Adrenal gland (tissue), 12 donors: ENCODE results near the gene RPEL1. TPM values are rescaled to one million over a fixed set of nuclear protein-coding genes. Genes with fewer than 3 reads are reported as not detected.

Experiments used
- DNase-seq, 7 donors: peaks; one replicate each; pipeline ENCODE4 v3.0.0-alpha.2; 2019 to 2020
- H3K27ac ChIP-seq, 5 donors: fragments of 200-600 bp; sonication (generic) in 4 of 5; 1 replicate in 3 of 5; 2 replicates in 2 of 5; pipeline versions ENCODE4 v1.5.1 to v1.8.0; 2016 to 2020; ENCODE audit warnings: mild to moderate bottlenecking in 1 of 5
- H3K27me3 ChIP-seq: fragments of 200-600 bp; 2 replicates; pipeline ENCODE4 v1.8.0; 2021
- H3K36me3 ChIP-seq, 2 donors: fragments of 200-600 bp; replicated peaks in 1 of 2; 1 replicate in 1 of 2; 2 replicates in 1 of 2; pipeline versions ENCODE4 v1.5.1 to v1.8.0; 2018 to 2022
- H3K4me1 ChIP-seq, 2 donors: fragments of 200-600 bp; replicated peaks in 1 of 2; 1 replicate in 1 of 2; 2 replicates in 1 of 2; pipeline versions ENCODE4 v1.5.1 to v1.8.0; 2018 to 2021
- H3K4me3 ChIP-seq, 4 donors: fragments of 200-600 bp; sonication (generic) in 3 of 4; one replicate each; pipeline ENCODE4 v1.5.1; 2016 to 2018
- H3K9me3 ChIP-seq, 3 donors: fragments of 200-600 bp; sonication (generic) in 1 of 3; replicated peaks in 1 of 3; 1 replicate in 2 of 3; 2 replicates in 1 of 3; pipeline versions ENCODE4 v1.5.1 to v1.8.0; 2016 to 2021
- CTCF ChIP-seq, 6 experiments: fragments of 450-650 bp in 4 of 6; fragments of 200-600 bp in 2 of 6; sonication (generic) in 1 of 6; IDR thresholded peaks; 1 replicate in 5 of 6; 2 replicates in 1 of 6; pipeline versions ENCODE4 v1.5.1 to v1.8.0; 2016 to 2021; ENCODE audit warnings: antibody characterized with exemption in 6 of 6, mild to moderate bottlenecking in 2 of 6, moderate library complexity in 1 of 6
- POLR2A ChIP-seq, 2 donors: fragments of 450-650 bp; IDR thresholded peaks; one replicate each; pipeline ENCODE4 v1.6.1; 2017; ENCODE audit warnings: antibody characterized with exemption in 2 of 2, mild to moderate bottlenecking in 2 of 2, moderate library complexity in 1 of 2
- WGBS, 4 donors: extraction: QIAGEN DNeasy Blood & Tissue Kit in 2 of 4; methylation state at CpG; one replicate each; pipeline versions ENCODE4 v1.1.5 to v1.1.7; 2013 to 2017; 5-methylcytosine and 5-hydroxymethylcytosine counted together
- intact Hi-C, 2 donors: fragments of 100-400 bp; cut with DNase I; formaldehyde crosslinking; loops; one replicate each; pipeline versions ENCODE4 v1.14.1 to v1.15.0; 2022 to 2023
- polyA plus RNA-seq, 3 donors: library from polyadenylated mRNA; stranded (reverse); fragments of 200-250 nt in 2 of 3; fragments of 350-450 nt in 1 of 3; fragmentation: Illumina TruSeq in 1 of 3; extraction: RNeasy Lipid Tissue Mini Kit (QIAGEN cat#74804) in 1 of 3; gene quantifications; one replicate each; pipeline ENCODE4 v1.2.3, GENCODE V29; 2013 to 2014
- total RNA-seq, 9 donors: library from RNA; depleted of rRNA in 4 of 9; stranded (reverse); fragments of >200 nt in 4 of 9; fragments of 120-200 nt in 1 of 9; fragmentation: NEBNext Ultra II Directional in 1 of 9; extraction: Animal tissue kit (Norgen Biotek cat#: 25700) in 1 of 9; gene quantifications; one replicate each; pipeline versions ENCODE4 v1.1.0 to v1.2.4, GENCODE V29; 2013 to 2023
- donor health status: healthy with polysubstance abuse.
- donor health status: Bipolar disorder and iron deficiency.
- donor health status: DM: yes; HTN: yes; CAD: no.
- donor health status: DM: no; HTN: no; CAD: no.
- donor health status: DM: no; HTN: no; CAD: no.
- donor health status: DM: yes; HTN: yes; CAD: no.

RPEL1 gene
- total and polyA plus RNA-seq, 12 donors, result 0.09 to 0.11 TPM; not detected in 10

GRCh38 chr10:103238506-103239252 is 7.0 kb upstream of the RPEL1 start:
- H3K4me3 ChIP-seq, result no peak overlapping the region
- H3K27ac ChIP-seq, result no peak overlapping the region
- intact Hi-C loops, result no loop called here
- peak in 6 of 7 donors; percentile 15 to 64 (median 42) for DNase-seq
- H3K4me1 ChIP-seq, result peaks cover 5 to 9% of the 10 kb centered on the region in 2 donors
- 68 to 82% (median 72%) methylated on average over 11 of the region's 11 CpGs for WGBS, 4 donors
- no peaks in the 10 kb centered on the region for H3K36me3 ChIP-seq
- H3K9me3 ChIP-seq, result no peaks in the 10 kb centered on the region
- H3K27me3 ChIP-seq, result no peaks in the 10 kb centered on the region
- TF ChIP-seq CTCF (IDR thresholded peaks at IDR 0.05), result peak in 5 of 6 experiments; percentile 14 to 42 (median 30)
- TF ChIP-seq POLR2A (IDR thresholded peaks at IDR 0.05), result no peak

- H3K9me3 ChIP-seq, result no peaks in the 10 kb centered on the region
- peaks cover 5 to 9% of the 10 kb centered on the region in 2 donors for H3K4me1 ChIP-seq
- intact Hi-C loops, result loop anchor here (5.0 to 10.0 kb wide), 4 partner anchors 54 to 327 kb away; partner anchors contain the start of gene CNNM2 (in 1 of the 2)
- DNase-seq, result peak in 6 of 7 donors; percentile 27 to 56 (median 40)
- H3K36me3 ChIP-seq, result no peaks in the 10 kb centered on the region
- TF ChIP-seq CTCF (IDR thresholded peaks at IDR 0.05) (no peak), POLR2A (IDR thresholded peaks at IDR 0.05) (no peak)
- WGBS, 4 donors, result 46 to 50% (median 48%) methylated on average over 7 of the region's 7 CpGs
- H3K27me3 ChIP-seq, result no peaks in the 10 kb centered on the region
- peak overlapping the region in 1 of 5 donors; percentile 53 for H3K27ac ChIP-seq
- H3K4me3 ChIP-seq, result no peak overlapping the region
These were observed 4.2 kb upstream of the RPEL1 start for GRCh38 chr10:103241262-103242011.

- TF ChIP-seq POLR2A (IDR thresholded peaks at IDR 0.05), result no peak
- TF ChIP-seq CTCF (IDR thresholded peaks at IDR 0.05), result peak; percentile 86 to 93 (median 92)
- DNase-seq, result peak; percentile 76 to 93 (median 78)
- no peaks in the 10 kb centered on the region for H3K9me3 ChIP-seq
- no peak overlapping the region for H3K27ac ChIP-seq
- H3K4me1 ChIP-seq, result peaks cover 5 to 6% of the 10 kb centered on the region in 2 donors
- 30 to 33% (median 33%) methylated on average over 9 of the region's 9 CpGs for WGBS, 4 donors
- no peaks in the 10 kb centered on the region for H3K36me3 ChIP-seq
- intact Hi-C loops, result loop anchor here (5.0 to 10.0 kb wide), 5 partner anchors 57 to 330 kb away; partner anchors contain the start of gene CNNM2 (in 2 of the 2)
- no peak overlapping the region for H3K4me3 ChIP-seq
- no peaks in the 10 kb centered on the region for H3K27me3 ChIP-seq
These were observed 918 bp upstream of the RPEL1 start for GRCh38 chr10:103244666-103245271.

GRCh38 chr10:103246324-103246723 is 637 bp downstream of the RPEL1 start:
- Histone ChIP-seq H3K9me3 (no peaks in the 10 kb centered on the region), H3K4me1 (peaks cover 3 to 4% of the 10 kb centered on the region in 2 donors), H3K4me3 (no peak overlapping the region), H3K27ac (no peak overlapping the region), H3K27me3 (no peaks in the 10 kb centered on the region), H3K36me3 (no peaks in the 10 kb centered on the region)
- no peak for DNase-seq
- TF ChIP-seq POLR2A (IDR thresholded peaks at IDR 0.05) (no peak), CTCF (IDR thresholded peaks at IDR 0.05) (no peak)
- intact Hi-C loops, result loop anchor here (5.0 to 10.0 kb wide), 4 partner anchors 162 to 332 kb away; partner anchors contain the start of gene CNNM2 (in 2 of the 2)
- WGBS, 4 donors, result 61 to 76% (median 64%) methylated on average over 4 of the region's 4 CpGs
